ENCODE data around the gene NKAPL. TPM values are rescaled to one million over a fixed set of nuclear protein-coding genes. Genes with fewer than 3 reads are reported as not detected.

Gene NKAPL
- total RNA-seq, 1 experiment from 2014 or later = not detected

DNA sequence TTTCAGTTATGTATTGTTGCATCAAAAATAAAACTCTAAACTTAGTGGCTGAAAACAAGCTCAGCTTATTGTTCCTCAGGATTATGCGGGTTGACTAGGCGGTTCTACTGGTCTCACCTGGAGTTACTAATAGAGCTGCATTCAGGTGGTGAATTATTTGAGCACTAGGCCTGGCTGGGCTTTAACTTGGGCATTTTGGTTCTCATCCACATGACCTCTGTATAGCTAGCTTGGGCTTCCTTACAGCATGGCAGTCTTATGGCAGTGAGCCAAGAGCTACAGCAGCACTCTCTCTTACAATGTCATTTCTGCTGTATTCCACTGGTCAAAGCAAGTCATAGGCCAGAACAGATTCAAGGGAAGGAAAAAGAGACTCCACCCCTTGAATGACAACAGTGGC, 23.8 kb downstream of the NKAPL start:
- H3K27me3 Mint-ChIP-seq (ENCODE audit: insufficient read depth, unreplicated experiment) = no peaks in the 10 kb centered on the region
- intact Hi-C loops (cut with micrococcal nuclease) = loop anchor here (1.0 kb wide), 1 partner anchor 53 kb away; the partner anchor contains the start of gene ZSCAN31
- no peak for DNase-seq (ENCODE audit: unreplicated experiment)
- no peaks in the 10 kb centered on the region for H3K36me3 Mint-ChIP-seq (ENCODE audit: insufficient read depth, unreplicated experiment)
- H3K27ac Mint-ChIP-seq (ENCODE audit: low read depth, unreplicated experiment) = no peak overlapping the region
- BruUV-seq (replicated peaks) = no TSS peak
- no peak overlapping the region for H3K4me3 Mint-ChIP-seq (ENCODE audit: unreplicated experiment)
- CTCF ChIA-PET = interaction anchor here (0.7 to 1.0 kb wide), 2 partner anchors 31 to 73 kb away, joined by 3 to 5 read pairs; partner anchors contain the start of gene ZKSCAN4
- peaks cover 8% of the 10 kb centered on the region for H3K9me3 Mint-ChIP-seq (ENCODE audit: unreplicated experiment)
- TF ChIP-seq, protein P1, sequence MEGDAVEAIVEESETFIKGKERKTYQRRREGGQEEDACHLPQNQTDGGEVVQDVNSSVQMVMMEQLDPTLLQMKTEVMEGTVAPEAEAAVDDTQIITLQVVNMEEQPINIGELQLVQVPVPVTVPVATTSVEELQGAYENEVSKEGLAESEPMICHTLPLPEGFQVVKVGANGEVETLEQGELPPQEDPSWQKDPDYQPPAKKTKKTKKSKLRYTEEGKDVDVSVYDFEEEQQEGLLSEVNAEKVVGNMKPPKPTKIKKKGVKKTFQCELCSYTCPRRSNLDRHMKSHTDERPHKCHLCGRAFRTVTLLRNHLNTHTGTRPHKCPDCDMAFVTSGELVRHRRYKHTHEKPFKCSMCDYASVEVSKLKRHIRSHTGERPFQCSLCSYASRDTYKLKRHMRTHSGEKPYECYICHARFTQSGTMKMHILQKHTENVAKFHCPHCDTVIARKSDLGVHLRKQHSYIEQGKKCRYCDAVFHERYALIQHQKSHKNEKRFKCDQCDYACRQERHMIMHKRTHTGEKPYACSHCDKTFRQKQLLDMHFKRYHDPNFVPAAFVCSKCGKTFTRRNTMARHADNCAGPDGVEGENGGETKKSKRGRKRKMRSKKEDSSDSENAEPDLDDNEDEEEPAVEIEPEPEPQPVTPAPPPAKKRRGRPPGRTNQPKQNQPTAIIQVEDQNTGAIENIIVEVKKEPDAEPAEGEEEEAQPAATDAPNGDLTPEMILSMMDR (IDR thresholded peaks at IDR 0.05; ENCODE audit: unreplicated experiment) = no peak
- peaks cover 9% of the 10 kb centered on the region for H3K4me1 Mint-ChIP-seq (ENCODE audit: insufficient read depth, unreplicated experiment)
- POLR2A ChIA-PET = interaction anchor here (0.6 to 5.2 kb wide), 7 partner anchors 11 to 146 kb away, joined by 3 to 30 read pairs (median 4); partner anchors contain the start of genes ZKSCAN4, ZSCAN26 and ZSCAN31

DNA sequence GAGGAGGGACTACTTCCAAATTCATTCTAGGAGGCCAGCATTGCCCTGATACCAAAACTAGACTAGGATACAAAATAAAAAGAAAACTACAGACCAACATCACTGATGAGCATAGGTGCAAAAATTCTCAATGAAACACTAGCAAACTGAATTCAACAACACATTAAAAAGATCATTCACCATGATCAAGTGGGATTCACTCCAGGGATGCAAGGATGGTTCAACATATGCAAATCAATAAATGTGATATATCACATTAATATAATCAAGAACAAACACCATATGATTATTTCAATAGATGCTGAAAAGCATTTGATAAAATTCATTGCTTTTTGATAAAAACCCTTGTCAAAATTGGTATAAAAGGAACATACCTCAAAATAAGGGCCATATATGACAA, 32.5 kb downstream of the NKAPL start:
- H3K9me3 Mint-ChIP-seq (ENCODE audit: unreplicated experiment) = no peaks in the 10 kb centered on the region
- intact Hi-C loops (cut with micrococcal nuclease) = no loop called here
- H3K27ac Mint-ChIP-seq (ENCODE audit: low read depth, unreplicated experiment) = no peak overlapping the region
- CTCF ChIA-PET = no interaction called here
- BruUV-seq (replicated peaks) = no TSS peak
- no peaks in the 10 kb centered on the region for H3K36me3 Mint-ChIP-seq (ENCODE audit: insufficient read depth, unreplicated experiment)
- H3K27me3 Mint-ChIP-seq (ENCODE audit: insufficient read depth, unreplicated experiment) = no peaks in the 10 kb centered on the region
- DNase-seq (ENCODE audit: unreplicated experiment) = no peak
- no peaks in the 10 kb centered on the region for H3K4me1 Mint-ChIP-seq (ENCODE audit: insufficient read depth, unreplicated experiment)
- POLR2A ChIA-PET = interaction anchor here (1.0 kb wide), 1 partner anchor 10 kb away, joined by 4 read pairs; the partner anchor contains the start of gene PGBD1
- H3K4me3 Mint-ChIP-seq (ENCODE audit: unreplicated experiment) = no peak overlapping the region
- TF ChIP-seq, protein P1 (IDR thresholded peaks at IDR 0.05; ENCODE audit: unreplicated experiment) = no peak

DNA sequence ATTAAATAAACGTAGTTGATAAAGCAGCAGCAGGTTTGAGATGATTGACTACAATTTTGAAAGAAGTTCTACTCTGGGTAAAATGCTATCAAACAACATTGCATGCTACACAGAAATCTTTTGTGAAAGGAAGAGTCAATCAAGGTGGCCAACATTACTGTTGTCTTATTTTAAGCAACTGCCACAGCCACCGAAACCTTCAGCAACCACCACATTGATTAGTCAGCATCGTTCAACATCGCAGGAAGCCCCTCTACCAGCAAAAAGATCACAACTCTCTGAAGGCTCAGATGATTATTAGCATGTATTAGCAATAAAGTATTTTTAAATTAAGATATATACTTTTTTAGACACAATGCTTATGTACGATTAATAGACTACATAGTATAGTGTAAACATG, 36.2 kb downstream of the NKAPL start:
- no peak overlapping the region for H3K4me3 Mint-ChIP-seq (ENCODE audit: unreplicated experiment)
- no peaks in the 10 kb centered on the region for H3K4me1 Mint-ChIP-seq (ENCODE audit: insufficient read depth, unreplicated experiment)
- ChIA-PET CTCF (no interaction called here), POLR2A (no interaction called here)
- no peak for DNase-seq (ENCODE audit: unreplicated experiment)
- intact Hi-C loops (cut with micrococcal nuclease) = no loop called here
- no TSS peak for BruUV-seq (replicated peaks)
- H3K27me3 Mint-ChIP-seq (ENCODE audit: insufficient read depth, unreplicated experiment) = no peaks in the 10 kb centered on the region
- no peak overlapping the region for H3K27ac Mint-ChIP-seq (ENCODE audit: low read depth, unreplicated experiment)
- TF ChIP-seq, protein P1 (IDR thresholded peaks at IDR 0.05; ENCODE audit: unreplicated experiment) = no peak
- H3K36me3 Mint-ChIP-seq (ENCODE audit: insufficient read depth, unreplicated experiment) = no peaks in the 10 kb centered on the region
- H3K9me3 Mint-ChIP-seq (ENCODE audit: unreplicated experiment) = no peaks in the 10 kb centered on the region

DNA sequence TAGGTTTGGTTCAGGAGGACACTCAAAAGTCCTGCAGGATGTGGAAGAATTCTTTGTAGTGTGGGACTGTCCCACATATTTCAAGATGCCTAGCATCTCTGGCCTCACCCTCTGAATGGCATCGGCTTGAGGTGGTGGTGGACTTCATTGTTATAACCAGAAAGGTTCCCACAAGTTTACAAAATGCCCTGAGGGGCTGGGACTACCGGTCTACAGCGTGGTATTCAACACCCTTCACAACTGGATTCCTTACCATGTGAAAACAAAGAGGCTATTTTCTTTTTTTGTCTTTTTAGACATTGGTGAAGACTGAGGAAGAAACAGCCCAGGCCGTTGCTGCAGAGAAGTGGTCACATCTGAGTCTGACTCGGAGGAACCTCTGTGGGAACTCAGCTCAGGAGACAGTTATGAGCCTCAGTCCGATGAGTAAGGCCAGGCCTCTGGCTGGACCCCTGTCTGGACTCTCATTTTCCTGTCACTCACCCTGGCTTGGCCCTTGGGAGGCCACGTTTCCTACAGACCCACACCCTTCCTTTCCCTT, 37.5 kb downstream of the NKAPL start:
- no TSS peak for BruUV-seq (replicated peaks)
- CTCF ChIA-PET = no interaction called here

More for the DNA sequence above, 37.5 kb downstream of the NKAPL start:
- Mint-ChIP-seq H3K4me3 (ENCODE audit: unreplicated experiment) (no peak overlapping the region), H3K9me3 (ENCODE audit: unreplicated experiment) (no peaks in the 10 kb centered on the region), H3K27me3 (ENCODE audit: insufficient read depth, unreplicated experiment) (no peaks in the 10 kb centered on the region), H3K4me1 (ENCODE audit: insufficient read depth, unreplicated experiment) (no peaks in the 10 kb centered on the region), H3K36me3 (ENCODE audit: insufficient read depth, unreplicated experiment) (no peaks in the 10 kb centered on the region), H3K27ac (ENCODE audit: low read depth, unreplicated experiment) (no peak overlapping the region)
- TF ChIP-seq, protein P1 (IDR thresholded peaks at IDR 0.05; ENCODE audit: unreplicated experiment) = no peak
- intact Hi-C loops (cut with micrococcal nuclease) = no loop called here
- POLR2A ChIA-PET = no interaction called here
- no peak for DNase-seq (ENCODE audit: unreplicated experiment)
